Spleen (tissue), 11 donors: ENCODE data around the gene KLHL9. TPM values are rescaled to one million over a fixed set of nuclear protein-coding genes. Genes with fewer than 3 reads are reported as not detected.

Source experiments
- DNase-seq: peaks from one replicate; pipeline ENCODE4 v3.0.0-alpha.2; 2020
- H3K27ac ChIP-seq, 8 donors: fragments of 200-600 bp; sonication (generic) in 7 of 8; 1 replicate in 4 of 8; 2 replicates in 4 of 8; pipeline versions ENCODE4 v1.5.0 to v1.8.0; 2016 to 2021; ENCODE audit warnings: inconsistent platforms in 4 of 8, mild to moderate bottlenecking in 4 of 8, moderate library complexity in 1 of 8
- H3K27me3 ChIP-seq, 7 donors: fragments of 200-600 bp; sonication (generic) in 6 of 7; replicated peaks in 1 of 7; 1 replicate in 4 of 7; 2 replicates in 3 of 7; pipeline versions ENCODE4 v1.5.0 to v1.8.0; 2016 to 2021; ENCODE audit warnings: inconsistent platforms in 3 of 7, mild to moderate bottlenecking in 1 of 7
- H3K36me3 ChIP-seq, 6 donors: fragments of 200-600 bp; sonication (generic) in 5 of 6; 1 replicate in 4 of 6; 2 replicates in 2 of 6; pipeline versions ENCODE4 v1.5.0 to v1.8.0; 2016 to 2021; ENCODE audit warnings: inconsistent platforms in 2 of 6
- H3K4me1 ChIP-seq, 6 donors: fragments of 200-600 bp; sonication (generic) in 5 of 6; 1 replicate in 3 of 6; 2 replicates in 3 of 6; pipeline versions ENCODE4 v1.5.0 to v1.8.0; 2016 to 2021; ENCODE audit warnings: inconsistent platforms in 3 of 6
- H3K4me3 ChIP-seq, 8 donors: fragments of 200-600 bp; sonication (generic) in 7 of 8; 1 replicate in 4 of 8; 2 replicates in 4 of 8; pipeline versions ENCODE4 v1.5.0 to v1.8.0; 2016 to 2021; ENCODE audit warnings: inconsistent platforms in 4 of 8, mild to moderate bottlenecking in 4 of 8, moderate library complexity in 2 of 8
- H3K9me3 ChIP-seq, 8 donors: fragments of 200-600 bp; sonication (generic) in 7 of 8; 1 replicate in 4 of 8; 2 replicates in 4 of 8; pipeline versions ENCODE4 v1.5.0 to v1.8.0; 2016 to 2021; ENCODE audit warnings: inconsistent platforms in 4 of 8
- POLR2A ChIP-seq, 3 donors: fragments of 450-650 bp; IDR thresholded peaks; one replicate each; pipeline ENCODE4 v1.5.1; 2017; ENCODE audit warnings: antibody characterized with exemption in 3 of 3, mild to moderate bottlenecking in 1 of 3
- POLR2AphosphoS5 ChIP-seq, 3 donors: sonication (generic); formaldehyde crosslinking; IDR thresholded peaks; one replicate each; pipeline ENCODE4 v1.5.1; 2017; ENCODE audit warnings: antibody characterized with exemption in 3 of 3
- WGBS, 5 donors: extraction: QIAGEN DNeasy Blood & Tissue Kit in 3 of 5; methylation state at CpG; one replicate each; pipeline versions ENCODE4 v1.1.5 to v1.1.7; 2013 to 2018; 5-methylcytosine and 5-hydroxymethylcytosine counted together
- intact Hi-C: fragments of 100-400 bp; cut with DNase I; formaldehyde crosslinking; loops from one replicate; pipeline ENCODE4 v1.15.0; 2023; ENCODE audit warnings: low total_unique reads
- polyA plus RNA-seq, 3 donors: library from polyadenylated mRNA; stranded (reverse); fragments of 200-250 nt; gene quantifications; one replicate each; pipeline ENCODE4 v1.2.1, GENCODE V29; 2013
- total RNA-seq, 7 donors: library from RNA; depleted of rRNA in 3 of 7; stranded (reverse); fragments of >200 nt in 3 of 7; fragmentation: NEBNext Ultra II Directional in 4 of 7; extraction: Animal tissue kit (Norgen Biotek cat#: 25700) in 4 of 7; gene quantifications; one replicate each; pipeline versions ENCODE4 v1.1.0 to v1.2.1, GENCODE V29; 2016 to 2021
- TF ChIP-seq, protein P1 (sequence below), 11 experiments: fragments of 200-600 bp in 7 of 11; fragments of 450-650 bp in 4 of 11; sonication (generic) in 4 of 11; IDR thresholded peaks in 8 of 11; conservative IDR thresholded peaks in 3 of 11; 1 replicate in 7 of 11; 2 replicates in 4 of 11; pipeline versions ENCODE4 v1.4.0 to v1.8.0; 2016 to 2021; ENCODE audit warnings: antibody characterized with exemption in 11 of 11, inconsistent platforms in 4 of 11, mild to moderate bottlenecking in 1 of 11
- donor health status: healthy with polysubstance abuse.
- donor health status: DM: no; HTN: no; CAD: no; lungs with moderate emphysema.
- donor health status: DM: no; HTN: no; CAD: no.
- donor health status: Bipolar disorder and iron deficiency.
- donor health status: healthy.
- donor health status: DM: no; HTN: no; CAD: no.
- donor health status: DM: yes; HTN: yes; CAD: no.

The KLHL9 gene
- total and polyA plus RNA-seq, 10 donors, result 7.7 to 32.7 (median 25.4) TPM

DNA sequence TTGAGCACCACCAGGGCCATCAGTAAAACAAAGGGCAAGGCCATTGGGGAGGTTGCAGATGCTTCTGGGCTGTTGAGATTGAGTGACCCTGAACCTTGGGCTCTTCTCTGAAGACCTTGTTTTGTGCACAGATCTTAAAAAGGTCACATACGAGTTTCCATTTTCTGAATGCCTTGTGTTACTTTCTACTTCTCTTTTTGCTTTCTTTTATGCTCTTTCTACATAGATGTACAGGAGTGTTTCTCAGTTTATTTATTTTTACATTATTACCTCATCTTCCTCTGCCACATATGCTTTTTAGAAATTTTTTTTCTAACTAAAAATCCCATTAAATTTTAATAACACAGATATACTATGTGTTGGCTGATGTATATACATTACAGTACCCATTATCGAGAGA is 30.0 kb downstream of the KLHL9 start, which contains the start of gene IFNA5:
Gene IFNA5, minus strand, starts transcription at position 101 of the 400 bp plus-strand sequence. Its CDS starts 57 bp downstream, at position 44.
- intact Hi-C loops, result no loop called here
- 74 to 86% (median 81%) methylated on average over 2 of the region's 2 CpGs for WGBS, 5 donors
- H3K4me1 ChIP-seq, result no peaks in the 10 kb centered on the region
- peaks cover 0 to 26% (median 0%) of the 10 kb centered on the region in 7 donors for H3K27me3 ChIP-seq
- H3K27ac ChIP-seq, result no peak within 1 kb of the TSS
- H3K36me3 ChIP-seq, result no peaks in the 10 kb centered on the region
- H3K4me3 ChIP-seq, result no peak within 1 kb of the TSS
- H3K9me3 ChIP-seq, result no peaks in the 10 kb centered on the region
- no peak for DNase-seq
- TF ChIP-seq, protein P1, sequence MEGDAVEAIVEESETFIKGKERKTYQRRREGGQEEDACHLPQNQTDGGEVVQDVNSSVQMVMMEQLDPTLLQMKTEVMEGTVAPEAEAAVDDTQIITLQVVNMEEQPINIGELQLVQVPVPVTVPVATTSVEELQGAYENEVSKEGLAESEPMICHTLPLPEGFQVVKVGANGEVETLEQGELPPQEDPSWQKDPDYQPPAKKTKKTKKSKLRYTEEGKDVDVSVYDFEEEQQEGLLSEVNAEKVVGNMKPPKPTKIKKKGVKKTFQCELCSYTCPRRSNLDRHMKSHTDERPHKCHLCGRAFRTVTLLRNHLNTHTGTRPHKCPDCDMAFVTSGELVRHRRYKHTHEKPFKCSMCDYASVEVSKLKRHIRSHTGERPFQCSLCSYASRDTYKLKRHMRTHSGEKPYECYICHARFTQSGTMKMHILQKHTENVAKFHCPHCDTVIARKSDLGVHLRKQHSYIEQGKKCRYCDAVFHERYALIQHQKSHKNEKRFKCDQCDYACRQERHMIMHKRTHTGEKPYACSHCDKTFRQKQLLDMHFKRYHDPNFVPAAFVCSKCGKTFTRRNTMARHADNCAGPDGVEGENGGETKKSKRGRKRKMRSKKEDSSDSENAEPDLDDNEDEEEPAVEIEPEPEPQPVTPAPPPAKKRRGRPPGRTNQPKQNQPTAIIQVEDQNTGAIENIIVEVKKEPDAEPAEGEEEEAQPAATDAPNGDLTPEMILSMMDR (IDR thresholded peaks at IDR 0.05 in 8 of 11, conservative IDR thresholded peaks at IDR 0.05 in 3 of 11), result no peak
- TF ChIP-seq POLR2A (IDR thresholded peaks at IDR 0.05) (no peak), POLR2AphosphoS5 (IDR thresholded peaks at IDR 0.05) (no peak)

- H3K4me1 ChIP-seq, result peaks cover 0 to 14% (median 0%) of the 10 kb centered on the region in 6 donors
- intact Hi-C loops, result no loop called here
- H3K4me3 ChIP-seq, result no peak overlapping the region
- TF ChIP-seq, protein P1 (IDR thresholded peaks at IDR 0.05 in 8 of 11, conservative IDR thresholded peaks at IDR 0.05 in 3 of 11), result no peak
- TF ChIP-seq POLR2AphosphoS5 (IDR thresholded peaks at IDR 0.05) (no peak), POLR2A (IDR thresholded peaks at IDR 0.05) (no peak)
- WGBS, 5 donors, result 80 to 92% (median 84%) methylated on average over 1 of the region's 1 CpG
- no peak for DNase-seq
- H3K36me3 ChIP-seq, result no peaks in the 10 kb centered on the region
- peaks cover 0 to 12% (median 0%) of the 10 kb centered on the region in 7 donors for H3K27me3 ChIP-seq
- no peak overlapping the region for H3K27ac ChIP-seq
- H3K9me3 ChIP-seq, result no peaks in the 10 kb centered on the region
Observed at GRCh38 chr9:21295992-21296391, 39.2 kb downstream of the KLHL9 start.

DNA sequence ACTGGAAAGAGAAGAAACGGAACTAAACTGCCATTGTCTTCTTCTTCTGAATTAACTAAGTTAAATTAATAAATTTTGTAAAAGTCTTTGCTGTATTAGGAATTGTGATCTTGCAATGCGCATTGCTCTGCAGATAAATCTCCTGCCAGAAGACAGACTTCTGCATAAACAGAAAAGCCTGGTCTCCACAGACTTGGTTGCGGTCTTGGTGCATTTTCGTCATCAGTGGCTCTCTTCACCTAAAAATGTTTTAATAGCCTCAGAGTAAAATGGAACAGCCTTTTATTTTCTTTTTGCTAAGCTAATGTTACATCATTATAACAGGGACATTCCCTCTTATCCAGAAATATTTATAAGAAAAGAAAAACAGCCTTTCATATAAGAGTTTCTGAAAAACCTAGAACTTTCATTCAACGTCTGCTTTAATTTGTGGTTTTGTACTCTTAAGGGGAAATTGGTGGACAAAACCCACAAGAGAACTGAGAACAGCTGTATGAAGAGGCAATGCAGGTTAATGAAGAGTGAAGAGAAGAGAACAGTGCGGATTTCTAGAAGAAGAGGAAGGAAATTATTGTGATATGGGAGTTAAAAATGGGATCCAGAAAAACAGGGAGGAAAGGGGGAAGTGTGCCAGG is 40.2 kb downstream of the KLHL9 start:
- H3K36me3 ChIP-seq, result no peaks in the 10 kb centered on the region
- no peak overlapping the region for H3K4me3 ChIP-seq
- no peak overlapping the region for H3K27ac ChIP-seq
- peaks cover 0 to 14% (median 0%) of the 10 kb centered on the region in 6 donors for H3K4me1 ChIP-seq
- no peak for DNase-seq
- intact Hi-C loops, result no loop called here
- H3K9me3 ChIP-seq, result no peaks in the 10 kb centered on the region
- no peak for TF ChIP-seq POLR2A (IDR thresholded peaks at IDR 0.05)
- TF ChIP-seq, protein P1 (IDR thresholded peaks at IDR 0.05 in 8 of 11, conservative IDR thresholded peaks at IDR 0.05 in 3 of 11), result no peak
- TF ChIP-seq POLR2AphosphoS5 (IDR thresholded peaks at IDR 0.05), result no peak
- peaks cover 0 to 5% (median 0%) of the 10 kb centered on the region in 7 donors for H3K27me3 ChIP-seq
- 29 to 41% (median 36%) methylated on average over 6 of the region's 6 CpGs for WGBS, 5 donors

DNA sequence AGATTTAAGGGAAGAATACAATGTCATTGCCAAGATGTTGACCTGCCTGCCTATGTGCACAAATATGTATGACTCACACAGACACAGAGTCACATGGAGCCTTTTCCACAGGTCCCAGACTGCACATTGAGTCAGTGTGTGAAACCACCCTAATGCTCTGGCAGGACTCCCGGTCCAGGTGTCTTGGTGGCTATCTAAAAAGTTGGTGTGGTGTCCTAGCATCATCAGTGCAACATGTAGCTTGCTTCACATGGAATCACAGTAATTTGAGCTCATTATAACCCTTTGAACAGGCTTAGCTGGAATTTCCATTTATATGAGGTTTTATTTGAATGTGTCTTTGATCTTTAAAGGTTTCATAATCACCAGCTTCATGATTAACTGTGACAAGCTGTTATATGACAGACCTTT is 40.8 kb downstream of the KLHL9 start:
- intact Hi-C loops, result no loop called here
- no peaks in the 10 kb centered on the region for H3K9me3 ChIP-seq
- 62 to 82% (median 80%) methylated on average over 1 of the region's 1 CpG for WGBS, 5 donors
- no peak for DNase-seq
- no peak for TF ChIP-seq POLR2A (IDR thresholded peaks at IDR 0.05)
- TF ChIP-seq, protein P1 (IDR thresholded peaks at IDR 0.05 in 8 of 11, conservative IDR thresholded peaks at IDR 0.05 in 3 of 11), result no peak
- no peak for TF ChIP-seq POLR2AphosphoS5 (IDR thresholded peaks at IDR 0.05)
- H3K27ac ChIP-seq, result no peak overlapping the region
- H3K27me3 ChIP-seq, result peaks cover 0 to 5% (median 0%) of the 10 kb centered on the region in 7 donors
- no peak overlapping the region for H3K4me3 ChIP-seq
- peaks cover 0 to 14% (median 0%) of the 10 kb centered on the region in 6 donors for H3K4me1 ChIP-seq
- H3K36me3 ChIP-seq, result no peaks in the 10 kb centered on the region
